GM12878 (cell line): ENCODE results near the gene MRPS22. TPM values are rescaled to one million over a fixed set of nuclear protein-coding genes. Genes with fewer than 3 reads are reported as not detected.

Experiments
- ATAC-seq: fragments of 200-7000 bp; cut with Tn5 transposase; 3 replicates; pipeline ENCODE4 v1.9.1; 2020; ENCODE audit warnings: mild to moderate bottlenecking, moderate library complexity
- BruUV-seq: library from RNA; stranded (reverse); fragments of 400-500 nt; replicated peaks from 2 replicates; lab custom pipeline; 2021; lab: Mats Ljungman, UMichigan
- CTCF ChIA-PET: fragments of 300-600 bp; sonication (Branson Sonifier 250); formaldehyde crosslinking; extraction: SDS; loops from one replicate; lab custom pipeline; 2021; ENCODE audit warnings: inconsistent platforms; lab: Yijun Ruan, JAX
- POLR2A ChIA-PET: fragments of 350-600 bp; formaldehyde crosslinking; extraction: SDS; loops from one replicate; lab custom pipeline; 2021; ENCODE audit warnings: inconsistent platforms; lab: Charles Lee
- RAD21 ChIA-PET: fragments of 300-600 bp; sonication (Branson Sonifier 250); formaldehyde crosslinking; loops from one replicate; lab custom pipeline; 2023; ENCODE audit warnings: antibody characterized with exemption; ENCODE audit not compliant: unreplicated experiment; lab: Charles Lee
- SMC1A ChIA-PET: fragments of 300-600 bp; sonication (Branson Sonifier 250); formaldehyde crosslinking; loops from one replicate; lab custom pipeline; 2023; ENCODE audit not compliant: unreplicated experiment, uncharacterized antibody; lab: Charles Lee
- DNase-seq: peaks from one replicate; pipeline ENCODE4 v3.0.0-alpha.2; 2011; ENCODE audit warnings: low read depth, low spot score
- FAIRE-seq: peaks from 3 replicates; lab custom pipeline; 2011; peaks lifted over from hg19 to GRCh38; lab: Jason Lieb, UNC
- H2AFZ ChIP-seq: 2 replicates; pipeline ENCODE4 v1.6.0; 2011; ENCODE audit warnings: low read depth, low read length, control low read depth; ENCODE audit not compliant: control insufficient read depth
- H3K27ac ChIP-seq: 2 replicates; pipeline ENCODE4 v1.5.1; 2011; ENCODE audit warnings: control low read depth; ENCODE audit not compliant: control insufficient read depth, insufficient read depth
- H3K27me3 ChIP-seq, 2 experiments: replicated peaks in 1 of 2; 2 replicates each; pipeline versions ENCODE4 v1.6.0 to v1.6.1; 2011; ENCODE audit warnings: low read length in 1 of 2; ENCODE audit not compliant: control insufficient read depth in 2 of 2, insufficient read depth in 2 of 2
- H3K36me3 ChIP-seq, 2 experiments: 2 replicates each; pipeline ENCODE4 v1.5.1; 2011; ENCODE audit warnings: low read length in 1 of 2; ENCODE audit not compliant: control insufficient read depth in 2 of 2, insufficient read depth in 2 of 2
- H3K4me1 ChIP-seq: 2 replicates; pipeline ENCODE4 v1.6.1; 2011; ENCODE audit warnings: mild to moderate bottlenecking, low read length, moderate library complexity, mixed read lengths; ENCODE audit not compliant: control insufficient read depth, insufficient read depth
- H3K4me2 ChIP-seq: 2 replicates; pipeline ENCODE4 v1.6.0; 2011; ENCODE audit warnings: control low read depth; ENCODE audit not compliant: control insufficient read depth, insufficient read depth
- H3K4me3 ChIP-seq: fragments of 200-600 bp; sonication (generic); 2 replicates; pipeline ENCODE4 v1.5.1; 2016
- H3K79me2 ChIP-seq: 2 replicates; pipeline ENCODE4 v1.6.0; 2011; ENCODE audit warnings: low read length; ENCODE audit not compliant: control insufficient read depth, insufficient read depth
- H3K9ac ChIP-seq: 2 replicates; pipeline ENCODE4 v1.8.0; 2011; ENCODE audit warnings: low read length, control low read depth, mixed read lengths; ENCODE audit not compliant: control insufficient read depth, insufficient read depth
- H3K9me3 ChIP-seq: replicated peaks from 3 replicates; pipeline ENCODE4 v1.5.1; 2011; ENCODE audit warnings: mild to moderate bottlenecking, low read length; ENCODE audit not compliant: control insufficient read depth, insufficient read depth
- H4K20me1 ChIP-seq: 2 replicates; pipeline ENCODE4 v1.6.0; 2011; ENCODE audit not compliant: control insufficient read depth, insufficient read depth
- BACH1 ChIP-seq: fragments of 450-650 bp; IDR thresholded peaks from 2 replicates; pipeline ENCODE4 v1.6.1; 2017; ENCODE audit warnings: mild to moderate bottlenecking, borderline replicate concordance
- BCL11A ChIP-seq: IDR thresholded peaks from 2 replicates; pipeline ENCODE4 v1.6.1; 2011; ENCODE audit warnings: low read depth, low read length
- BCLAF1 ChIP-seq: fragments of 450-650 bp; IDR thresholded peaks from 2 replicates; pipeline ENCODE4 v1.6.1; 2017; ENCODE audit warnings: antibody characterized with exemption, mild to moderate bottlenecking, moderate library complexity
- E2F8 ChIP-seq: fragments of 450-650 bp; IDR thresholded peaks from 2 replicates; pipeline ENCODE4 v1.6.1; 2018; ENCODE audit warnings: mild to moderate bottlenecking, low read depth, moderate library complexity; ENCODE audit not compliant: partially characterized antibody
- FOXK2 ChIP-seq: fragments of 450-650 bp; IDR thresholded peaks from 2 replicates; pipeline ENCODE4 v1.6.1; 2017; ENCODE audit warnings: mild to moderate bottlenecking, moderate library complexity
- HDAC6 ChIP-seq: fragments of 200-600 bp; sonication (generic); IDR thresholded peaks from one replicate; pipeline ENCODE4 v1.8.0; 2017; ENCODE audit warnings: antibody characterized with exemption; ENCODE audit not compliant: unreplicated experiment
- MYB ChIP-seq: fragments of 150-350 bp; IDR thresholded peaks from 2 replicates; pipeline ENCODE4 v1.6.1; 2014; ENCODE audit warnings: mild to moderate bottlenecking, low read depth, low read length, borderline replicate concordance
- NFYA ChIP-seq: IDR thresholded peaks from 2 replicates; pipeline ENCODE4 v1.6.1; 2011; ENCODE audit warnings: low read depth, mild to moderate bottlenecking, low read length, improper control_type of control experiment, borderline replicate concordance
- NRF1 ChIP-seq: conservative IDR thresholded peaks from 2 replicates; pipeline ENCODE4 v1.6.1; 2011; ENCODE audit warnings: mild to moderate bottlenecking, low read depth, low read length, improper control_type of control experiment
- PAX5 ChIP-seq: IDR thresholded peaks from 2 replicates; pipeline ENCODE4 v1.6.1; 2011; ENCODE audit warnings: low read depth, low read length, borderline replicate concordance
- RFX5 ChIP-seq: IDR thresholded peaks from 2 replicates; pipeline ENCODE4 v1.6.1; 2011; ENCODE audit warnings: low read depth, low read length, improper control_type of control experiment
- SIN3A ChIP-seq: IDR thresholded peaks from 2 replicates; pipeline ENCODE4 v1.6.1; 2012; ENCODE audit warnings: low read depth, low read length, improper control_type of control experiment
- SMAD1 ChIP-seq: fragments of 450-650 bp; IDR thresholded peaks from 2 replicates; pipeline ENCODE4 v1.6.1; 2018; ENCODE audit warnings: mild to moderate bottlenecking, low read depth; ENCODE audit not compliant: partially characterized antibody
- SP1 ChIP-seq: IDR thresholded peaks from one replicate; pipeline ENCODE4 v1.6.1; 2011; ENCODE audit warnings: low read depth, low read length
- TCF3 ChIP-seq: IDR thresholded peaks from 2 replicates; pipeline ENCODE4 v1.6.1; 2012; ENCODE audit warnings: low read depth, mild to moderate bottlenecking, low read length, borderline replicate concordance; ENCODE audit not compliant: insufficient read depth
- WRNIP1 ChIP-seq: IDR thresholded peaks from 2 replicates; pipeline ENCODE4 v1.6.1; 2011; ENCODE audit warnings: low read depth, low read length, improper control_type of control experiment, borderline replicate concordance
- ZNF622 ChIP-seq: fragments of 450-650 bp; IDR thresholded peaks from 2 replicates; pipeline ENCODE4 v1.6.1; 2017; ENCODE audit warnings: mild to moderate bottlenecking, inconsistent platforms
- WGBS: methylation state at CpG from one replicate; pipeline ENCODE4 v1.1.6; 2016; ENCODE audit warnings: low lambda C conversion rate; ENCODE audit not compliant: insufficient replicate concordance, insufficient coverage; ENCODE audit errors: missing lambda C conversion rate; 5-methylcytosine and 5-hydroxymethylcytosine counted together
- in situ Hi-C: fragments of 300-500 bp; cut with MboI; formaldehyde crosslinking; loops from 9 replicates; pipeline ENCODE4 v1.14.3; 2018; ENCODE audit warnings: mixed read lengths
- intact Hi-C: fragments of 100-400 bp; cut with micrococcal nuclease; formaldehyde crosslinking; loops from one replicate; pipeline ENCODE4 v1.14.2; 2022; ENCODE audit not compliant: unreplicated experiment
- polyA plus RNA-seq, 11 experiments: library from polyadenylated mRNA; depleted of rRNA in 4 of 11; unstranded in 6 of 11; stranded (reverse) in 5 of 11; fragments of >200 nt; fragmentation: Nextera tagmentation in 4 of 11; fragmentation: Illumina TruSeq in 1 of 11; extraction: Ambion mirVana in 4 of 11; extraction: Trizol in 1 of 11; gene quantifications; 1 replicate in 1 of 11; 2 replicates in 10 of 11; pipeline versions ENCODE4 v1.2.1 to v1.2.3, GENCODE V29; 2011 to 2016; ENCODE audit warnings: inconsistent platforms in 2 of 11, missing spikeins in 2 of 11, low read depth in 1 of 11
- total RNA-seq, 4 experiments: library from RNA; depleted of rRNA in 3 of 4; stranded (reverse); fragments of >200 nt in 3 of 4; fragmentation: Illumina TruSeq in 1 of 4; extraction: Trizol in 1 of 4; gene quantifications; 2 replicates each; pipeline versions ENCODE4 v1.2.1 to v1.2.3, GENCODE V29; 2013 to 2021

MRPS22 gene
- total and polyA plus RNA-seq, 10 of the 15 experiments (the other 5 are each of a cell fraction or from before 2014, with no cell fraction given): 44.3 to 146 (median 75.2) TPM

GRCh38 chr3:139303216-139303615, 40.6 kb upstream of the MRPS22 start:
- no peak overlapping the region for H3K4me3 ChIP-seq
- 38% methylated on average over 5 of the region's 5 CpGs for WGBS
- no peak for DNase-seq
- no TSS peak for BruUV-seq
- no peaks in the 10 kb centered on the region for H3K9me3 ChIP-seq
- no peak overlapping the region for H3K9ac ChIP-seq
- no peak overlapping the region for H3K4me2 ChIP-seq
- intact Hi-C loops (no loop called here), in situ Hi-C loops (no loop called here)
- H3K79me2 ChIP-seq: no peaks in the 10 kb centered on the region
- ChIA-PET CTCF (interaction anchor here (1.1 to 2.0 kb wide), 3 partner anchors 10 to 114 kb away, joined by 3 to 7 read pairs (median 3); no protein-coding TSS in a partner anchor), RAD21 (no interaction called here), POLR2A (no interaction called here), SMC1A (no interaction called here)
- no peaks in the 10 kb centered on the region for H3K4me1 ChIP-seq
- no peak for ATAC-seq
- TF ChIP-seq E2F8 (no peak), SMAD1 (no peak), WRNIP1 (no peak), PAX5 (no peak), TCF3 (no peak), NRF1 (no peak), ZNF622 (no peak), NFYA (no peak), HDAC6 (no peak), RFX5 (no peak), SIN3A (no peak), SP1 (no peak), FOXK2 (no peak), MYB (no peak), BCLAF1 (no peak), BACH1 (no peak), BCL11A (no peak)
- H2AFZ ChIP-seq: no peak overlapping the region
- no peaks in the 10 kb centered on the region; a peak in 1 of 4 replicates for H3K27me3 ChIP-seq
- no peak overlapping the region for H3K27ac ChIP-seq
- H4K20me1 ChIP-seq: no peaks in the 10 kb centered on the region
- H3K36me3 ChIP-seq: no peaks in the 10 kb centered on the region
- FAIRE-seq: no peak
